ENCODE results near the gene ATF5. TPM values are rescaled to one million over a fixed set of nuclear protein-coding genes. Genes with fewer than 3 reads are reported as not detected.

Gene ATF5
- total and polyA plus RNA-seq, 2 of the 8 experiments (the other 6 are each of a cell fraction or from before 2014, with no cell fraction given): 6.2 to 13.1 TPM

DNA sequence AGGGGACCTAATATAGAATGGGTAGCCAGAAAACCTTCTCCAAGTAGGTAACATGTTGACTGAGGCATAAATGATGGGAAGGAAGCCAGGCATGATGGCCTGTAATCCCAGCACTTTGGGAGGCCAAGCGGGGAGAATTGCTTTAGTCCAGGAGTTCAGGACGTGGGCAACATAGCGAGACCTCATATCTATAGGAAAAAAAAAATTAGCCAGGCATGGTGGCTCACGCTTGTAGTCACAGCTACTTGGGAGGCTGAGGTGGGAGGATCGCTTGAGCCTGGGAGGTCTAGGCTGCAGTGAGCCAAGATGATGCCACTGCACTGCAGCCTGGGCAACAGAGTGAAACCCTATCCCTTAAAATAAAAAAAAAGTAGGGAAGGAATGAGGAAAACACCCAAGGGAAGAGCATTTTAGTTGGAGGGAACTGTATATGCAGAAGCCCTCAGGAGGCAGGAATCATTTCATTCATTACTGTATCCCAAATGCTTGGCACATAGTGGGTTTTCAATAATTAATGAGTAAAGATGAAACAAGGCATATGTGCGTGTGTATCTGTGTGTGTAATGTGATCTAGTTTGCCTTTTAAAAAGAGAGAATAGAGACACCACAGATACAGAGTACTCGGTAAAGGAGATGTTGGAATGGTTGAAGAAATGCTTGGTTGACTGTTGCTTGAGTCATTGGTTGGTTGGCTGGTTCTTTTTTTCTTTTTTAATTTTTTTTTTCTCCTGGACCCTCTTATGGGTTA, 2.5 kb downstream of the ATF5 start:
- FAIRE-seq: no peak
- H3K36me3 ChIP-seq (ENCODE audit: control insufficient read depth in 2 of 4, insufficient read depth in 4 of 4, low read length in 3 of 4): peaks cover 8 to 14% (median 11%) of the 10 kb centered on the region in 4 experiments; a peak in 7 of 8 replicates
- POLR2A ChIA-PET (ENCODE audit: partially characterized antibody): interaction anchor here (0.6 to 15.1 kb wide), 7 partner anchors 19 to 165 kb away, joined by 4 to 373 read pairs (median 29); partner anchors contain the start of genes AKT1S1, IL4I1 and TBC1D17
- TF ChIP-seq TAF1 (IDR thresholded peaks at IDR 0.05; ENCODE audit: low read depth, low read length): no peak
- no peak for TF ChIP-seq TCF12 (IDR thresholded peaks at IDR 0.05; ENCODE audit: low read depth, low read length)
- no peak for TF ChIP-seq EGR1 (IDR thresholded peaks at IDR 0.05; ENCODE audit: borderline replicate concordance, low read depth, low read length)

More for the DNA sequence above, 2.5 kb downstream of the ATF5 start:
- Histone ChIP-seq H3K27ac (ENCODE audit: low read depth, low read length) (no peak overlapping the region), H3K79me1 (ENCODE audit: low read depth, low read length) (peaks cover 8% of the 10 kb centered on the region), H3K4me3 (ENCODE audit: extremely low read depth in 1 of 4, insufficient read depth in 2 of 4, low read depth in 3 of 4, low read length in 4 of 4) (no peak overlapping the region), H3K9me3 (ENCODE audit: insufficient read depth in 2 of 2, low read depth in 1 of 2, low read length in 1 of 2) (no peaks in the 10 kb centered on the region), H3K79me2 (ENCODE audit: control insufficient read depth in 1 of 2, insufficient read depth in 2 of 2, low read length in 2 of 2) (peaks cover 13 to 27% of the 10 kb centered on the region in 2 experiments), H2AFZ (ENCODE audit: low read length) (no peak overlapping the region), H2AK5ac (ENCODE audit: low read depth, low read length) (no peak overlapping the region), H2BK12ac (ENCODE audit: low read depth, low read length) (no peak overlapping the region), H4K91ac (replicated peaks; ENCODE audit: insufficient read length, low read length) (no peak overlapping the region), H3K23ac (ENCODE audit: insufficient read length) (no peak overlapping the region), H4K8ac (ENCODE audit: extremely low read depth, insufficient read depth, low read length) (no peak overlapping the region), H3K23me2 (ENCODE audit: low read depth, low read length) (peaks cover 9% of the 10 kb centered on the region), H3K27me3 (replicated peaks in 1 of 4; ENCODE audit: control insufficient read depth in 3 of 4, extremely low read depth in 1 of 4, insufficient read depth in 3 of 4, low read length in 3 of 4) (no peaks in the 10 kb centered on the region), H3K56ac (replicated peaks; ENCODE audit: insufficient read length, low read depth, low read length) (no peak overlapping the region), H4K20me1 (replicated peaks in 1 of 2; ENCODE audit: control insufficient read depth in 1 of 2, insufficient read depth in 2 of 2, low read length in 2 of 2) (peaks cover 0 to 5% of the 10 kb centered on the region in 2 experiments), H2BK5ac (ENCODE audit: low read depth, low read length) (no peak overlapping the region), H3K4me2 (ENCODE audit: insufficient read depth in 1 of 2, low read depth in 2 of 2, low read length in 2 of 2) (peak overlapping the region in 1 of 2 experiments; percentile 60; a peak in 1 of 4 replicates), H3K4ac (replicated peaks; ENCODE audit: insufficient read length, low read depth, low read length) (no peak overlapping the region), H3K18ac (ENCODE audit: extremely low read depth, low read length) (no peak overlapping the region), H3K4me1 (replicated peaks in 1 of 4; ENCODE audit: control insufficient read depth in 3 of 4, insufficient read depth in 4 of 4, low read length in 3 of 4) (peaks cover 0 to 5% (median under 1%) of the 10 kb centered on the region in 4 experiments; a peak in 3 of 7 replicates), H4K5ac (ENCODE audit: insufficient read length, low read depth, low read length) (no peak overlapping the region), H3K9ac (replicated peaks in 1 of 4; ENCODE audit: extremely low read depth in 1 of 4, low read depth in 3 of 4, low read length in 3 of 4) (no peak overlapping the region), H2BK20ac (ENCODE audit: low read length) (no peak overlapping the region), H3K14ac (ENCODE audit: insufficient read length) (no peak overlapping the region), H2BK15ac (ENCODE audit: low read length) (no peak overlapping the region), H2BK120ac (replicated peaks; ENCODE audit: low read depth, low read length) (no peak overlapping the region)
- CTCF ChIA-PET (ENCODE audit: partially characterized antibody): interaction anchor here (2.5 kb wide), 1 partner anchor 52 kb away, joined by 11 read pairs; no protein-coding TSS in a partner anchor
- no peak for DNase-seq (ENCODE audit: low read depth in 1 of 2, low spot score in 2 of 2)
- 85% methylated on average over 7 of the region's 7 CpGs; no CpG with 5 or more reads in 1 of the 2 experiments for WGBS, 2 experiments (ENCODE audit: extremely low coverage in 1 of 2, insufficient coverage in 1 of 2, insufficient read length in 1 of 2, insufficient replicate concordance in 2 of 2, low coverage in 1 of 2, low lambda C conversion rate in 2 of 2, missing lambda C conversion rate in 1 of 2)

Measured in H1 (cell line).